WERI-Rb-1 (cell line): ENCODE measurements around the gene USP6NL.
A peak's percentile ranks its signal among the peaks of the same experiment; 100 is the strongest.

Experiments used
- DNase-seq: peaks from one replicate; pipeline ENCODE4 v3.0.0-alpha.2; 2020
- H3K27ac ChIP-seq: fragments of 250-450 bp; sonication (Bioruptor Pico); 2 replicates; pipeline ENCODE4 v1.5.1; 2020; ENCODE audit warnings: mild to moderate bottlenecking, moderate library complexity
- H3K27me3 ChIP-seq: fragments of 250-450 bp; sonication (Bioruptor Pico); 2 replicates; pipeline ENCODE4 v1.5.1; 2021; ENCODE audit warnings: mild to moderate bottlenecking, low read depth, moderate library complexity; ENCODE audit not compliant: insufficient read depth, severe bottlenecking
- H3K36me3 ChIP-seq: fragments of 250-450 bp; sonication (Bioruptor Pico); 2 replicates; pipeline ENCODE4 v1.5.1; 2020; ENCODE audit warnings: mild to moderate bottlenecking, moderate library complexity
- H3K4me3 ChIP-seq: 2 replicates; pipeline ENCODE4 v1.5.1; 2011; ENCODE audit warnings: low read depth, mild to moderate bottlenecking, control low read depth, low read length
- H3K9me3 ChIP-seq: fragments of 250-450 bp; sonication (Bioruptor Pico); 2 replicates; pipeline ENCODE4 v1.5.1; 2021; ENCODE audit warnings: mild to moderate bottlenecking, moderate library complexity; ENCODE audit not compliant: severe bottlenecking
- CTCF ChIP-seq: IDR thresholded peaks from 2 replicates; pipeline ENCODE4 v1.5.1; 2011; ENCODE audit warnings: low read depth, mild to moderate bottlenecking, control low read depth, inconsistent platforms, low read length

USP6NL gene

DNA sequence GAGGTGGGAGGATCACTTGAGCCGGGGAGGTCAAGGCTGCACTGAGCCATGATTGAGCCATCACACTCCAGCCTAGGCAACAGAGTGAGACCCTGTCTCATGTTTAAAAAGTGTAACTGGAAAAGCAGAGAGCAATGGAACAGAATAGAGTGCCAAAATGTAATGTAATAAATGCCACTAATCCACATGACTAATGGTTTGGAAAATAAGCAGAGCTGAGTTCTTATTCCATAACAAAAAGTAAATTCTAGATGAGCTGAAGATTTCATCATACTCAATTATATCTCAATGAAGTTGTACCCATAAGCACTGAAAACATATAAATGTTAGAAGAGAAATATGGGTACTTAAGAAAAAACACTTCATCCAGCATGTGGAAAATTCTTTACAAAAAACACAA lies 132.6 kb downstream of the USP6NL start:
- no peak for TF ChIP-seq CTCF
- no peak for DNase-seq
- Histone ChIP-seq H3K9me3 (no peaks in the 10 kb centered on the region), H3K27ac (no peak overlapping the region), H3K36me3 (no peaks in the 10 kb centered on the region), H3K27me3 (no peaks in the 10 kb centered on the region), H3K4me3 (no peak overlapping the region)

- Histone ChIP-seq H3K27ac (no peak overlapping the region), H3K36me3 (no peaks in the 10 kb centered on the region), H3K9me3 (no peaks in the 10 kb centered on the region), H3K4me3 (no peak overlapping the region), H3K27me3 (no peaks in the 10 kb centered on the region)
- no peak for DNase-seq
- TF ChIP-seq CTCF: no peak
These were observed 135.5 kb downstream of the USP6NL start for GRCh38 chr10:11475831-11476434.

DNA sequence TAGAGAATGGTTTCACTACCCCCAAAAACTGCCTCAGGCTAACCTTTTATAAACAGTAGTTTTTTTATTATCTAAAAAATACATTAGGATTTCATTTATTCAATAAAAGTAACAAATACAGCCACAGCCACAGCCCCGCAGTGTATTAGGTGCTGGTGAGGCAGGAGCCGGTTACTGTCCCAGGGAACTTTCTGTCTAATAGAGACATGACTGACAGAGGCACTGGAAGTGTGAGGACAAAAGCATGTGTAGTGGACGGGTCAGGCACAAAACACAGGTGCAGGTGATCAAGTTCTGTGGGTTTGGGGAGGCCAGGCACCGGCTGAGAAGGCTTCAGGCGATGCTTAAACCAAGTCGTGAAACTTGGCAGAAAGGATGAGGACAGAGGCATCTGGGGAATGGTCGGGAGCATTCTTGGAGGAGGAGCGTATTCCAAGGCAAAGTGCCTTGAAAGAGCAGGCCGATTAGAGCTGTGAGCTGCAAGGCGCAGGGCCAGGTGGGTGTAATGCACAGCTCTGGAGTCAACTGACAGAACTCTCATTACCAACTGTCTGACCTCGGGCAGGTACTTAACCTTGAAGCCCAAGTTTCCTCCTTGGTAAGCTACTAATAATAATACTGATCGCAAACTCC lies 138.2 kb downstream of the USP6NL start:
- Histone ChIP-seq H3K9me3 (no peaks in the 10 kb centered on the region), H3K27ac (no peak overlapping the region), H3K4me3 (no peak overlapping the region), H3K36me3 (no peaks in the 10 kb centered on the region), H3K27me3 (no peaks in the 10 kb centered on the region)
- DNase-seq: no peak
- no peak for TF ChIP-seq CTCF

DNA sequence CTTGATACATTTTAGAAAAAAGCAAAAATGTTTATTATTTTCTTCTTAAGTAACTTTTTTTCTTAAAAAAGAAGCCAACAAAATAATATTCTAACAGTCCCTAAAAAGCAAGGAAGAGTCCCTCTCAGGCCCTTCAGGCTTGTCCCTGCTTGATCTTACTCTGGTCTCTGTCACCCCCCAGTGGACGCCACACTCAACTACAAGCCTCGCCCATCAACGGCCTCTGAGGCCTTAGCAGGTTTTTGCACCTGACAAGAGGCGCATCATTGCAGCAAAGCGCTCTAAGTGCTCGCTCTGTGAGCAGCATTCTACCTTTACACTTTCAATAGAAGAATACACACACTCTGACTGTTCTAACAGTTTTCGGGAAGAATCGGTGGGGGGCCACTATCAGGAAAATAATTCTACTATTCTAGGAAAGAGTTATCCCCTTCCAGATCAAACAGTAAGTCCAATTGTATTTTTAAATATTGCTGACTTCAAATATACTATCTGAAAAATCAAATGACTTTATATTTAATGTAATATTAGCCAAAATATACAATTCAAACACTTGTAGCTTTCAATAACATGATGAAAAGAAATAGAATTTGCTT lies 139.2 kb downstream of the USP6NL start:
- H3K4me3 ChIP-seq: no peak overlapping the region
- peak; percentile 69 for TF ChIP-seq CTCF
- H3K27ac ChIP-seq: no peak overlapping the region
- no peaks in the 10 kb centered on the region for H3K9me3 ChIP-seq
- DNase-seq: peak; percentile 46
- H3K27me3 ChIP-seq: no peaks in the 10 kb centered on the region
- H3K36me3 ChIP-seq: no peaks in the 10 kb centered on the region

DNA sequence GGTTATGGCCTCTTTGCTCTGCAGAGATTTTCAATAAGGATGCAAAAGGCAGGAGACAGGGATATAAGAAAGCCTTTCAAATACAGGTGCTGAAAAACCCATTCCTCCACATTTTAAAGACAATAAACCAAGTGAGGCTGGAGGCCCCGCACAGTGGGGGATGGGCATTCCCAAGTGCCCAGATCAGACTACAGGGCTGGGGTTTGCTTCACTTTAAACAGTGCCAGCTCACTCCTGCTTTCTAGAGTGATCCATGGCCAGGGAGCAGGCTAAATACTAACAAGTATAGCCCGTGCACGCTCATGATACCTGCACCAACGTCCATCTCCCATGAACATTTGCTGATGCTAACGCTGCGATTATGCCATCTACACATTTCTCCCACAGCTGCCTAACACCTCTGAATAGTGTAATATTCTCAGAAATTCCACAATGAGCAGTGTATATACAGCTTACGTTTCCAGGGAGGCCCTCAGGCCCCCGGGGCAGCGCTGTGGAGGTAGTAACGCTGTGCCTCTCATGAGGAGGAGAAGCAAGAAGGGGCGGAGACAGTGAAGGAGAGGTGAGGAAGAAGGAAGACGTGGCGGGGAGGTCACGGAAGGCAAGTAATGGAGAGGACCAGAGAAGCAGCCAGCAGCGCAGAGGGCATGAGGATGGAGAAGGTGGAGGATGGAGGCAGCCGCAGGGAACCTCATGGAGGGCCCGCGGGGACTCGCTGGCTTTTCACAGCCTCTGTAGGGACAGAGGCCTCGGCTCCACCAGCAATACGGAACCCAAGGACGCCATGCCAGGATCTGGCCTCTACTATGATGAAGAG lies 141.7 kb downstream of the USP6NL start:
- no peak overlapping the region for H3K27ac ChIP-seq
- H3K9me3 ChIP-seq: no peaks in the 10 kb centered on the region
- DNase-seq: no peak
- H3K4me3 ChIP-seq: no peak overlapping the region
- no peak for TF ChIP-seq CTCF
- H3K36me3 ChIP-seq: no peaks in the 10 kb centered on the region
- no peaks in the 10 kb centered on the region for H3K27me3 ChIP-seq
